DOHH2 (cell line): ENCODE data around the gene PHF21B.

Experiments used
- H3F3A ChIP-seq: fragments of 200-600 bp; sonication (generic), shearing (Covaris generic); 2 replicates; pipeline ENCODE4 v1.6.0; 2016; ENCODE audit warnings: antibody characterized with exemption, mild to moderate bottlenecking; ENCODE audit not compliant: control insufficient read depth, insufficient read depth
- H3K27ac ChIP-seq: fragments of 200-600 bp; sonication (generic); 2 replicates; pipeline ENCODE4 v1.5.1; 2014; ENCODE audit warnings: low read depth, mild to moderate bottlenecking, low read length, moderate library complexity
- H3K27me3 ChIP-seq: fragments of 200-600 bp; sonication (generic); 2 replicates; pipeline ENCODE4 v1.6.1; 2014; ENCODE audit warnings: mild to moderate bottlenecking, low read length, mixed read lengths; ENCODE audit not compliant: control insufficient read depth
- H3K36me3 ChIP-seq: fragments of 200-600 bp; sonication (generic); 2 replicates; pipeline ENCODE4 v1.6.1; 2014; ENCODE audit warnings: mild to moderate bottlenecking, low read length, moderate library complexity, mixed read lengths; ENCODE audit not compliant: control insufficient read depth
- H3K4me1 ChIP-seq: fragments of 200-600 bp; sonication (generic); 2 replicates; pipeline ENCODE4 v1.6.1; 2014; ENCODE audit warnings: mild to moderate bottlenecking, low read length, mixed read lengths; ENCODE audit not compliant: control insufficient read depth
- H3K4me2 ChIP-seq: fragments of 200-600 bp; sonication (generic); 2 replicates; pipeline ENCODE4 v1.6.0; 2014; ENCODE audit warnings: mild to moderate bottlenecking, low read length, moderate library complexity
- H3K4me3 ChIP-seq: fragments of 200-600 bp; sonication (generic); 2 replicates; pipeline ENCODE4 v1.5.1; 2014; ENCODE audit warnings: mild to moderate bottlenecking, low read length, mixed read lengths
- H3K79me2 ChIP-seq: fragments of 200-600 bp; sonication (generic); 2 replicates; pipeline ENCODE4 v1.6.1; 2014; ENCODE audit warnings: mild to moderate bottlenecking, low read length, mixed read lengths; ENCODE audit not compliant: control insufficient read depth
- H3K9me2 ChIP-seq: fragments of 200-600 bp; sonication (generic); replicated peaks from 2 replicates; pipeline ENCODE4 v1.6.1; 2014; ENCODE audit warnings: mild to moderate bottlenecking, low read length, mixed read lengths; ENCODE audit not compliant: control insufficient read depth
- H3K9me3 ChIP-seq: fragments of 200-600 bp; sonication (generic); 2 replicates; pipeline ENCODE4 v1.6.1; 2014; ENCODE audit warnings: antibody characterized with exemption, low read length, mixed read lengths; ENCODE audit not compliant: control insufficient read depth, insufficient read depth
- H4K20me1 ChIP-seq: fragments of 200-600 bp; sonication (generic); 2 replicates; pipeline ENCODE4 v1.6.0; 2014; ENCODE audit warnings: low read depth, mild to moderate bottlenecking, antibody characterized with exemption, low read length, moderate library complexity; ENCODE audit not compliant: control insufficient read depth, insufficient read depth
- EZH2phosphoT487 ChIP-seq: fragments of 200-600 bp; sonication (generic); IDR thresholded peaks from 2 replicates; pipeline ENCODE4 v1.6.1; 2017; ENCODE audit warnings: borderline replicate concordance, mild to moderate bottlenecking, antibody characterized with exemption, low read length, moderate library complexity, mixed read lengths
- TF ChIP-seq, protein P1 (sequence below): fragments of 200-600 bp; sonication (generic); IDR thresholded peaks from one replicate; pipeline ENCODE4 v1.5.1; 2014; ENCODE audit warnings: antibody characterized with exemption, mild to moderate bottlenecking, low read depth, low read length; ENCODE audit not compliant: poor library complexity, severe bottlenecking

The PHF21B gene

DNA sequence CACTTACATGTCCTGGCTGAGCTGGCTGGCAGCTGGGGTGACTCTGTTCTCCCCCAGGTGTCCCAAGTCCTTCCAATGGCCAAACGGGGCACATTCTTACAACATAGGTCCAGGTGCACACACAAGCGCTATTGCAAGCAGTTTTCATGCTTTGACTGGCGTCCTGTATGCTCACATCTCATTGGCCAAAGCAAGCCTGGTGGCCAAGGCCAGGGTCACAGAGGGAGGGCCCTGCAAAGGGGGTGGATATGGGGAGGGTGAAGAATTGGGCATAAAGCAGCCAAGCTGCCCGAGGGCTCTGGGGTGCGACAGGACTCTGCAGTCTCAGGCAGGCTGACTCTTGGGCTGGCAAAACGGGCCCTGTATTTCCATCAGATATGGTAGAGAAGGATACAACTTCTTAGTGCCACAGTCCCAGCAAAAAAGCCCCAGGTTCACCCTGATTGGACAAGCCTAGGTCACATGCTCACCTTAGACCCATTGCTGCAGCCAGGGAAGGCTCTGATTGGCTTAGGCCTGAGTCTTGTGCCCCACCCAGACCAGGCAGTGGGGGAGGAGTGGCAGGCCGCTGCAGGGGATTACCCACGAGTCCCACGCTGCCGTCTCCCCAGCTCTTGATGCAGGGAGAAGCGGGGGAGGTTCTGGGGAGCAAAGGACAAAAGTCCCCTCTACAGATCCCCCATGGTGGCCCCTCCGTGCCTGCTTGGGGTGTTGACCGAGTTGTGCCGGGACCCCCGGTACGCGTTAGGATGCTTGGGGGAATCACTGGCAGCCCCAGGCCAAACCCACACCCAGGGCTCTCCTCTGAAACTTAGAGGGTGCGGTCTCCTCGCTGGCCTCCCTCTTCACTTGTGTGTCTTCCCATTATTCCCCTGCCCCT, 146.6 kb downstream of the PHF21B start:
- H3K9me2 ChIP-seq: no peaks in the 10 kb centered on the region
- H3K4me3 ChIP-seq: no peak overlapping the region
- no peak overlapping the region for H3K4me2 ChIP-seq
- H3K9me3 ChIP-seq: no peaks in the 10 kb centered on the region
- no peaks in the 10 kb centered on the region for H3K79me2 ChIP-seq
- H3F3A ChIP-seq: no peaks in the 10 kb centered on the region
- no peaks in the 10 kb centered on the region for H3K4me1 ChIP-seq
- no peak for TF ChIP-seq EZH2phosphoT487
- TF ChIP-seq, protein P1, sequence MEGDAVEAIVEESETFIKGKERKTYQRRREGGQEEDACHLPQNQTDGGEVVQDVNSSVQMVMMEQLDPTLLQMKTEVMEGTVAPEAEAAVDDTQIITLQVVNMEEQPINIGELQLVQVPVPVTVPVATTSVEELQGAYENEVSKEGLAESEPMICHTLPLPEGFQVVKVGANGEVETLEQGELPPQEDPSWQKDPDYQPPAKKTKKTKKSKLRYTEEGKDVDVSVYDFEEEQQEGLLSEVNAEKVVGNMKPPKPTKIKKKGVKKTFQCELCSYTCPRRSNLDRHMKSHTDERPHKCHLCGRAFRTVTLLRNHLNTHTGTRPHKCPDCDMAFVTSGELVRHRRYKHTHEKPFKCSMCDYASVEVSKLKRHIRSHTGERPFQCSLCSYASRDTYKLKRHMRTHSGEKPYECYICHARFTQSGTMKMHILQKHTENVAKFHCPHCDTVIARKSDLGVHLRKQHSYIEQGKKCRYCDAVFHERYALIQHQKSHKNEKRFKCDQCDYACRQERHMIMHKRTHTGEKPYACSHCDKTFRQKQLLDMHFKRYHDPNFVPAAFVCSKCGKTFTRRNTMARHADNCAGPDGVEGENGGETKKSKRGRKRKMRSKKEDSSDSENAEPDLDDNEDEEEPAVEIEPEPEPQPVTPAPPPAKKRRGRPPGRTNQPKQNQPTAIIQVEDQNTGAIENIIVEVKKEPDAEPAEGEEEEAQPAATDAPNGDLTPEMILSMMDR: no peak
- no peak overlapping the region for H3K27ac ChIP-seq
- no peaks in the 10 kb centered on the region for H3K36me3 ChIP-seq
- no peaks in the 10 kb centered on the region for H4K20me1 ChIP-seq
- no peaks in the 10 kb centered on the region for H3K27me3 ChIP-seq

DNA sequence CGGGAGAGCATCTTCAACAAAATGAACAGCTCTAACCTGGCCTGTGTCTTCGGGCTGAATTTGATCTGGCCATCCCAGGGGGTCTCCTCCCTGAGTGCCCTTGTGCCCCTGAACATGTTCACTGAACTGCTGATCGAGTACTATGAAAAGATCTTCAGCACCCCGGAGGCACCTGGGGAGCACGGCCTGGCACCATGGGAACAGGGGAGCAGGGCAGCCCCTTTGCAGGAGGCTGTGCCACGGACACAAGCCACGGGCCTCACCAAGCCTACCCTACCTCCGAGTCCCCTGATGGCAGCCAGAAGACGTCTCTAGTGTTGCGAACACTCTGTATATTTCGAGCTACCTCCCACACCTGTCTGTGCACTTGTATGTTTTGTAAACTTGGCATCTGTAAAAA, 147.5 kb downstream of the PHF21B start:
- no peak for TF ChIP-seq EZH2phosphoT487
- TF ChIP-seq, protein P1: no peak
- H3K9me2 ChIP-seq: no peaks in the 10 kb centered on the region
- H3K79me2 ChIP-seq: no peaks in the 10 kb centered on the region
- no peaks in the 10 kb centered on the region for H3K36me3 ChIP-seq
- H4K20me1 ChIP-seq: no peaks in the 10 kb centered on the region
- H3K4me1 ChIP-seq: no peaks in the 10 kb centered on the region
- no peak overlapping the region for H3K4me3 ChIP-seq
- no peaks in the 10 kb centered on the region for H3K9me3 ChIP-seq
- no peaks in the 10 kb centered on the region for H3K27me3 ChIP-seq
- H3F3A ChIP-seq: no peaks in the 10 kb centered on the region
- H3K4me2 ChIP-seq: no peak overlapping the region
- no peak overlapping the region for H3K27ac ChIP-seq

DNA sequence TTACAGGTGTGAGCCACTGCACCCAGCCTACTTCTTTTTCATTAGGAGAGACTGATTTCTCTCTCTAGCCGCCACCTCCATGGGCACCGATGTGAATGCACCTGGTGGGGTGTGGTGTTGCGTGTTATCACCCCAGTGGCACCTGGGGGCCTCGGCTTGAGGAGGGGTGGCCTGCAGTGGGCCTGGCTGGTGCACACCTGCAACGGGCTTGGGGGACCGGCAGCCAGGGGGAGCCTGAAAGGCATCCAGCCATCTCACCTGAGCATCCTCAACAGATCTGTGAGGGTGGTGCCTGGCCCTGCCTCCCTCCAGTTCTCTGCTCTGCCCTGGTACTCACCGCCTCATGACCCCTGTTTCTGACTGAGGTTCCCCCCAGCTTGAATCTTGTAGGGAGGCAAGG, 148.6 kb downstream of the PHF21B start:
- H3K9me2 ChIP-seq: no peaks in the 10 kb centered on the region
- H4K20me1 ChIP-seq: no peaks in the 10 kb centered on the region
- H3K27me3 ChIP-seq: no peaks in the 10 kb centered on the region
- no peak overlapping the region for H3K4me3 ChIP-seq
- H3K36me3 ChIP-seq: no peaks in the 10 kb centered on the region
- no peaks in the 10 kb centered on the region for H3F3A ChIP-seq
- no peak overlapping the region for H3K27ac ChIP-seq
- no peaks in the 10 kb centered on the region for H3K4me1 ChIP-seq
- no peaks in the 10 kb centered on the region for H3K9me3 ChIP-seq
- H3K4me2 ChIP-seq: no peak overlapping the region
- TF ChIP-seq EZH2phosphoT487: no peak
- TF ChIP-seq, protein P1: no peak
- H3K79me2 ChIP-seq: no peaks in the 10 kb centered on the region
